Kidney (tissue), 14 donors: Measurements from ENCODE around the gene STK25. TPM values are rescaled to one million over a fixed set of nuclear protein-coding genes. Genes with fewer than 3 reads are reported as not detected.

Experiments used
- DNase-seq, 5 donors: peaks; one replicate each; pipeline ENCODE4 v3.0.0-alpha.2; 2013 to 2020
- FAIRE-seq: peaks from 2 replicates; lab custom pipeline; 2012; peaks lifted over from hg19 to GRCh38; lab: Jason Lieb, UNC
- H3K27ac ChIP-seq, 2 donors: one replicate each; pipeline ENCODE4 v1.7.0; 2013; ENCODE audit warnings: low read depth in 2 of 2, low read length in 2 of 2, inconsistent platforms in 1 of 2
- H3K27me3 ChIP-seq: one replicate; pipeline ENCODE4 v1.7.1; 2013; ENCODE audit warnings: low read length, inconsistent platforms; ENCODE audit not compliant: control insufficient read depth, insufficient read depth
- H3K36me3 ChIP-seq, 3 donors: one replicate each; pipeline versions ENCODE4 v1.7.0 to v1.7.1; 2013; ENCODE audit warnings: low read length in 3 of 3, control low read depth in 1 of 3, inconsistent platforms in 1 of 3; ENCODE audit not compliant: insufficient read depth in 3 of 3, control insufficient read depth in 2 of 3
- H3K4me1 ChIP-seq, 3 donors: one replicate each; pipeline versions ENCODE4 v1.7.0 to v1.7.1; 2013; ENCODE audit warnings: low read length in 3 of 3, inconsistent platforms in 1 of 3, low read depth in 1 of 3; ENCODE audit not compliant: control insufficient read depth in 2 of 3, insufficient read depth in 2 of 3
- H3K4me3 ChIP-seq, 3 donors: one replicate each; pipeline versions ENCODE4 v1.7.0 to v1.8.1; 2013; ENCODE audit warnings: low read length in 3 of 3, control low read depth in 1 of 3, inconsistent platforms in 1 of 3
- H3K9ac ChIP-seq, 3 donors: one replicate each; pipeline versions ENCODE4 v1.7.0 to v1.7.1; 2013; ENCODE audit warnings: low read length in 3 of 3, control low read depth in 1 of 3, inconsistent platforms in 1 of 3
- H3K9me3 ChIP-seq, 3 donors: one replicate each; pipeline versions ENCODE4 v1.7.0 to v1.7.1; 2013; ENCODE audit warnings: low read length in 3 of 3, control low read depth in 1 of 3, inconsistent platforms in 1 of 3; ENCODE audit not compliant: control insufficient read depth in 2 of 3, insufficient read depth in 1 of 3
- CTCF ChIP-seq: IDR thresholded peaks from 3 replicates; pipeline ENCODE4 v1.5.1; 2012; ENCODE audit warnings: mild to moderate bottlenecking, moderate library complexity, borderline replicate concordance; ENCODE audit not compliant: insufficient read depth; ENCODE audit errors: extremely low read depth
- intact Hi-C: fragments of 100-400 bp; cut with DNase I; formaldehyde crosslinking; loops from one replicate; pipeline ENCODE4 v1.11.1; 2022
- polyA plus RNA-seq: library from polyadenylated mRNA; stranded (reverse); fragments of 350-450 nt; fragmentation: Illumina TruSeq; extraction: RNeasy Lipid Tissue Mini Kit (QIAGEN cat#74804); gene quantifications from one replicate; pipeline ENCODE4 v1.2.3, GENCODE V29; 2014; ENCODE audit warnings: low read depth, low replicate concordance; ENCODE audit not compliant: insufficient read depth
- total RNA-seq: library from RNA; stranded (reverse); fragmentation: NEBNext Ultra II Directional; extraction: Animal tissue kit (Norgen Biotek cat#: 25700); gene quantifications from one replicate; pipeline ENCODE4 v1.2.1, GENCODE V29; 2021
- donor health status: control.
- donor health status: control.
- donor health status: control.
- donor health status: control.
- donor health status: control.
- donor health status: DM: yes; HTN: yes; CAD: no.
- donor health status: Normal renal cell carcinoma (clear cell type).

The STK25 gene
- total and polyA plus RNA-seq, 2 donors from 2014 or later: 119 to 151 TPM

DNA sequence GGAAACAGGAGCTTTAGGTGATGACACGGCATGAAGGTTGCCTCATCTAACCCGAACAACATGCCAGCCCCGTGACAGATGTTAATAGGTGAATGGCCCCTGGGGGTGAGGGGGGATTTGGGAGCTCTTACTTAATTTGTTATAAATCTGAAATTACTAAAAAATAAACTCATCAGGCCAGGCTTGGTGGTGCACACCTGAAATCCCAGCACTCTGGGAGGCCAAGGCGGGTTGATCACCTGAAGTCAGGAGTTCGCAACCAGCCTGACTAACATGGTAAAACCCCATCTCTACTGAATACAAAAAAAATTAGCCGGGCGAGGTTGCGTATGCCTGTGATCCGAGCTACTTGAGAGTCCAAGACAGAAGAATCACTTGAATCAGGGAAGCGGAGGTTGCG lies 6.1 kb downstream of the STK25 start:
- H3K27ac ChIP-seq: no peak overlapping the region
- no peak overlapping the region for H3K4me3 ChIP-seq
- TF ChIP-seq CTCF: no peak
- H3K36me3 ChIP-seq: peaks cover 0 to 4% (median 4%) of the 10 kb centered on the region in 3 donors
- no peak overlapping the region for H3K9ac ChIP-seq
- peaks cover 0 to 10% (median 0%) of the 10 kb centered on the region in 3 donors for H3K4me1 ChIP-seq
- FAIRE-seq: no peak
- no peaks in the 10 kb centered on the region for H3K9me3 ChIP-seq
- intact Hi-C loops: no loop called here
- no peaks in the 10 kb centered on the region for H3K27me3 ChIP-seq
- DNase-seq: no peak

- intact Hi-C loops: no loop called here
- Histone ChIP-seq H3K9me3 (no peaks in the 10 kb centered on the region), H3K27me3 (no peaks in the 10 kb centered on the region), H3K4me1 (peaks cover 0 to 4% (median 0%) of the 10 kb centered on the region in 3 donors), H3K36me3 (peaks cover 0 to 4% (median 4%) of the 10 kb centered on the region in 3 donors), H3K27ac (no peak overlapping the region), H3K4me3 (no peak overlapping the region), H3K9ac (no peak overlapping the region)
- FAIRE-seq: no peak
- TF ChIP-seq CTCF: no peak
- no peak for DNase-seq
These were observed 6.8 kb downstream of the STK25 start for GRCh38 chr2:241501551-241501950.

DNA sequence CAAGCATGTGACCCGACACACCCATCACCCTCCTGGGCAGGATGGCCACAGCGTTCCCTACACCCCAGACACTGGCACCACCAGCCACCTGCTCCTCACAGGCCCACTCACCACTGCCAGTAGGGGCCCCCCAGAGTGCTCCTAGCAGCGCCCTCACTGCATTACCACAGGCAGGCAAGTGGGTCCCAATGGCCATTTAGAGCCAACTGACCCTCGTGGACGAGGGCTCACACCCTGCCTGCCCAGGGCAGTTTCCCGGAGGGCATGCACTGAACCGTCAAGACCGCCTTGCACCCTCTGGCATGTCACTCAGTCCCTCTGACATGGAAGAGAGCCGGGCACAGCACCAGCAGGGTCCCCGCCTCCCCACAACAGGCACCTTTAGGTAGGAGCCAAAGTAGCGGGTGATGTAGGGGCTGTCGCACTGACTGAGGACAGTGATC lies 7.3 kb downstream of the STK25 start:
- no peak for DNase-seq

More for the DNA sequence above, 7.3 kb downstream of the STK25 start:
- Histone ChIP-seq H3K4me1 (peaks cover 0 to 4% (median 0%) of the 10 kb centered on the region in 3 donors), H3K9me3 (no peaks in the 10 kb centered on the region), H3K9ac (no peak overlapping the region), H3K4me3 (no peak overlapping the region), H3K27ac (no peak overlapping the region), H3K27me3 (no peaks in the 10 kb centered on the region), H3K36me3 (peaks cover 0 to 4% (median 4%) of the 10 kb centered on the region in 3 donors)
- no peak for TF ChIP-seq CTCF
- intact Hi-C loops: no loop called here
- FAIRE-seq: no peak
